Astrocyte of the spinal cord (primary cell): ENCODE measurements around the gene ILKAP.

Experiments
- DNase-seq: peaks from one replicate; pipeline ENCODE4 v3.0.0; 2011; ENCODE audit warnings: low read depth, low spot score
- H3K4me3 ChIP-seq: 2 replicates; pipeline ENCODE4 v1.5.1; 2011; ENCODE audit warnings: low read depth, mild to moderate bottlenecking, low read length, moderate library complexity
- CTCF ChIP-seq: IDR thresholded peaks from 2 replicates; pipeline ENCODE4 v1.5.1; 2012; ENCODE audit warnings: low read depth, mild to moderate bottlenecking, low read length, inconsistent platforms
- in situ Hi-C: cut with HindIII; loops from 2 replicates; pipeline ENCODE4 v1.10.0; 2017; ENCODE audit warnings: low sequenced_read_pairs

ILKAP gene

GRCh38 chr2:238203973-238204683 lies 633 bp upstream of the ILKAP start:
- DNase-seq: no peak
- no peak for TF ChIP-seq CTCF
- peak overlapping the region; percentile 38 for H3K4me3 ChIP-seq
- in situ Hi-C loops: no loop called here

- H3K4me3 ChIP-seq: peak overlapping the region; percentile 66
- TF ChIP-seq CTCF: no peak
- DNase-seq: peak; percentile 28
- in situ Hi-C loops: no loop called here
These were observed 985 bp downstream of the ILKAP start for GRCh38 chr2:238202326-238203093.

GRCh38 chr2:238190445-238190844 lies 13.1 kb downstream of the ILKAP start:
- H3K4me3 ChIP-seq: no peak overlapping the region
- in situ Hi-C loops: no loop called here
- no peak for TF ChIP-seq CTCF
- DNase-seq: no peak

- no peak for DNase-seq
- H3K4me3 ChIP-seq: no peak overlapping the region
- in situ Hi-C loops: no loop called here
- TF ChIP-seq CTCF: no peak
These were observed 15.6 kb downstream of the ILKAP start for GRCh38 chr2:238187618-238188548.

GRCh38 chr2:238183821-238184220 lies 19.7 kb downstream of the ILKAP start:
- in situ Hi-C loops: no loop called here
- TF ChIP-seq CTCF: no peak
- DNase-seq: peak; percentile 62
- no peak overlapping the region for H3K4me3 ChIP-seq

GRCh38 chr2:238182362-238182761 lies 21.1 kb downstream of the ILKAP start:
- no peak for TF ChIP-seq CTCF
- no peak overlapping the region for H3K4me3 ChIP-seq
- DNase-seq: no peak
- in situ Hi-C loops: no loop called here
